Measurements from ENCODE around the gene PPP2R5D.

PPP2R5D gene

DNA sequence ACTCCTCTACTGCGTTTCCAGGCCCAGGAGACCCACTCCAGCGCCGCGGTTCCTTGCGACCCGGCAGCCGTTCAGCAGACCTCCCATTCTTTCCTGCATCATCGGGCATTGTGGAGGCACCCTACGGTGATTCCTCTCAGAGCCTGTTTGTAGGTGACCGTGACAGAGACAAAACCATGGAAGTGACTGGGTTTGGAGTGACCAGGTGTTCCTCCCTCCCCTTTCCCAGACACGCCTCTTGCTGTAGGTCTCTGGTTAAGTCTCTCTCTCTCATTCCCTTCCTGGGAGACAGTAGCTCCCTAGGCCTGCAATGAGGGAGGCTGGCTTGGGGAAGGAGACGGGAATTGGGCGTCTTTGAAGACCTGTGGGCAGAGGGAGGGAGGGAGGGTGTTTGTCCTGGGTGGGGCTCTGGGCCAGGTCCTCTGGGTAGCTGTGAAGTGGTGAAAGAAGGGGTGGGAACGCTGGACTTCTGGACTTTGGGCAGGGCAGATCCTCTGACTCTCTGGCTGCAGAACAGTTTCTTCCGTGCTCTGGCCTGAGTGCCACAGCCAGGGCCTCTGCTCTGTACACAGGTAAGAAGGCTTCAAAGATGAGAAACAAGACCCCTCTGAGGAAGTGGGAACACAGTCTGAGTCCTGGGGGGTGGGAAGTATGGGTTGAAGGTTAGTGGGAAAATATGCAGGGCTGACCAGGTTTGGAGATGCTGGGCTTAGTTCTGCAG is 75.8 kb downstream of the PPP2R5D start:
- DNase-seq = no peak

DNA sequence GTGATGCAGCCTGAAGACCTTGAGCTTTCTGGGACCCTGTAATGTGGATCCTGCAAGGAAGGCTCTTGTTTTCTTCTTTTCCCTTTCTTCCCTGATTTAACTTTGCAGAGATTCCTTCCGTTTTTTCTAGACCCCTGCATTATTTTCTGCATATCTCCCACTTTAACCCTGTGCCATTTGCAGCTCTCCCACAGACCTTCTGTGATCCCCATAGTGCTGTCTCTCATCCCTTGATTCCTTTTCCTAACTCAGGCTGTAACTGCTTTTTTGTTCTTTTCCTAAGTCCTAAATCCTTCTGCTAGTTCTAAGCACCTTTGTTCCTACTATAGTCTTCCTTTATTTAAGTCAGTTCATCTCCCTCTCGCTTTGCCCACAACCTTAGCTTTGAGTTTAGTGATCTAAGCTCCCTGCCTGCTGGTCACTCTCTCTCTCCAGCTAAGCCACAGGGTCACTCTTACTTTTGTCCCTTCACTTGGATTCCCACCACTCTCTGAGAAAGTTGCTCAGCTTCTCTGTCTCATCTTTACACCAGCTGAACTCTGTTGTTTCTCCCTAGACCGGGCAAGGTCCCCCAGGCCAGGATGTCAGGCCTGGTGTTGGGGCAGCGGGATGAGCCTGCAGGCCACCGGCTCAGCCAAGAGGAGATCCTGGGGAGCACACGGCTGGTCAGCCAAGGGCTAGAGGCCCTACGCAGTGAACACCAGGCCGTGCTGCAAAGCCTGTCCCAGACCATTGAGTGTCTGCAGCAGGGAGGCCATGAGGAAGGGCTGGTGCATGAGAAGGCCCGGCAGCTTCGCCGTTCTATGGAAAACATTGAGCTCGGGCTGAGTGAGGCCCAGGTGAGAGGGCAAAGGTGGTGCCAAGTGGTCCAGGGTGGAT is 76.6 kb downstream of the PPP2R5D start:
- no peak for DNase-seq

GRCh38 chr6:43061861-43062260 is 77.5 kb downstream of the PPP2R5D start:
- no peak for DNase-seq
